Ovary (tissue), 3 donors: ENCODE measurements around the gene DBH.

Source experiments
- EP300 ChIP-seq: sonication (generic); formaldehyde crosslinking; IDR thresholded peaks from one replicate; pipeline ENCODE4 v1.6.1; 2017; ENCODE audit warnings: antibody characterized with exemption
- POLR2A ChIP-seq: fragments of 450-650 bp; IDR thresholded peaks from one replicate; pipeline ENCODE4 v1.6.1; 2017; ENCODE audit warnings: antibody characterized with exemption, mild to moderate bottlenecking, moderate library complexity
- TF ChIP-seq, protein P1 (sequence below), 3 donors: fragments of 450-650 bp in 2 of 3; fragments of 200-600 bp in 1 of 3; IDR thresholded peaks; one replicate each; pipeline versions ENCODE4 v1.5.1 to v1.8.0; 2016 to 2022; ENCODE audit warnings: antibody characterized with exemption in 3 of 3, mild to moderate bottlenecking in 1 of 3
- donor health status: DM: no; HTN: no; CAD: no.

DNA sequence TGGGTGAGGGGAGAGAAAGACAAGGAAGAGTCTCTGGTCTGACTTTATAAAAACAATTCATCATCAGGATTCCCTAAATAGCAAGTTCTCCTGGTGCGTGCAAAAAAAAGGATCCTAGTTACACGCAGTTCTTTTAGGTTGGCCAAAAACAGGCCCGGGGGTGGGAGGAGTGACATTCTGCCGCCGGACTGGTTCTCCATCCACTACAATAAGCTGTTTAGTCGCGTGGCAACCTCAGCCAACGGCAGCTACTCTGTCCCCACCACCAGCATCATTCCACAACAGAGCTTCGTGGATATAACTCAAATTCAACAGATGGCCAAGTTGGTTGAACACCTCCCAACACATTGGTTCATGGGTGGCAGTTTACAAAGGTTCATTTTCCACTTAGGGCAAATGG, 24.1 kb upstream of the DBH start:
- TF ChIP-seq, protein P1, sequence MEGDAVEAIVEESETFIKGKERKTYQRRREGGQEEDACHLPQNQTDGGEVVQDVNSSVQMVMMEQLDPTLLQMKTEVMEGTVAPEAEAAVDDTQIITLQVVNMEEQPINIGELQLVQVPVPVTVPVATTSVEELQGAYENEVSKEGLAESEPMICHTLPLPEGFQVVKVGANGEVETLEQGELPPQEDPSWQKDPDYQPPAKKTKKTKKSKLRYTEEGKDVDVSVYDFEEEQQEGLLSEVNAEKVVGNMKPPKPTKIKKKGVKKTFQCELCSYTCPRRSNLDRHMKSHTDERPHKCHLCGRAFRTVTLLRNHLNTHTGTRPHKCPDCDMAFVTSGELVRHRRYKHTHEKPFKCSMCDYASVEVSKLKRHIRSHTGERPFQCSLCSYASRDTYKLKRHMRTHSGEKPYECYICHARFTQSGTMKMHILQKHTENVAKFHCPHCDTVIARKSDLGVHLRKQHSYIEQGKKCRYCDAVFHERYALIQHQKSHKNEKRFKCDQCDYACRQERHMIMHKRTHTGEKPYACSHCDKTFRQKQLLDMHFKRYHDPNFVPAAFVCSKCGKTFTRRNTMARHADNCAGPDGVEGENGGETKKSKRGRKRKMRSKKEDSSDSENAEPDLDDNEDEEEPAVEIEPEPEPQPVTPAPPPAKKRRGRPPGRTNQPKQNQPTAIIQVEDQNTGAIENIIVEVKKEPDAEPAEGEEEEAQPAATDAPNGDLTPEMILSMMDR (IDR thresholded peaks at IDR 0.05) = no peak
- TF ChIP-seq POLR2A (no peak), EP300 (no peak)
